HG03095 (cell line): ENCODE measurements around the gene CDYL2.
"Not testable (repeated sequence)": the region's sequence is repeated elsewhere in the genome, so short reads cannot be mapped to it uniquely, and the experiment has no call there.

Source experiments
- ATAC-seq: cut with Tn5 transposase; IDR thresholded peaks from one replicate; pipeline ENCODE4 v1.9.1; 2021; ENCODE audit warnings: moderate library complexity; ENCODE audit not compliant: unreplicated experiment

Gene CDYL2

DNA sequence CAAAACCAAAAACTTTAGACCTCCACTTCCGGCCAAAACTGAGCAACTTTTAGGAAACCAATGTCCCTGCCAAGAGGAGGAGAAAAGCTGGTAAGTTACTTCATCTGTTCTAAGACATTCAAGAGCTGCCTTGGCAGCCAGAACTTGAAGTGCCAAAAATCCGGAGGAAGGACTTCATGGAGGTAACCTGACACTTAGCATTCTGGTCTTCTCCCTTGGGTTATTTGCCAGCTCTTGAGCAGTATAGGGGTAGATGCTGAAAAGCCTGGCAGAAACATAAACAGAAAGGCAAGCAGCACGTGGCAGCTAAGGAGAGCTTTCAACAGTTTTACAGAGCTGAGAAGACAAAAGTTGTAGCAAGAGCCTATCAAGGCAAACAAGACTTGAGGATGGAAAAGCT lies 53.2 kb downstream of the CDYL2 start:
- ATAC-seq = no peak

DNA sequence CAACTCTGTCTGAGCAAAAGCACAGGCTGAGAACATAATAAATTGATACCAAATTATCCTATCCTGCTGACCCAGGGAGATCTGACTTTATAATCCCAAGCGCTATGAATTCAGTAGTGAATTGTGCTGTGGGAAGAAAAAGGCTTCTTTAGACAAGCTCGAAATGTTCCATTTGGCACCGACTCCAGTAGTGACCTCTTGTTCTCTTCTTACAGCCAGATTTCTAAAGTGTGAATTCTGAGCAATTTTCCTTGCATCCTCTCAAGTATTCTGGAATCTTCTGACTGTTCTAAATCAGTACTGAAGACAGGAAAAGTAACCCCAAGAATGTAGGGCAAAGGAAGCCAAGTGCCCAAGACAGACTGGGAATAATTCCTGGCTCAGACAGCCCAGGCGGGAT lies 58.2 kb downstream of the CDYL2 start:
- ATAC-seq = no peak

GRCh38 chr16:80744856-80745255 lies 59.5 kb downstream of the CDYL2 start:
- no peak for ATAC-seq

GRCh38 chr16:80743772-80744171 lies 60.6 kb downstream of the CDYL2 start:
- no peak for ATAC-seq

DNA sequence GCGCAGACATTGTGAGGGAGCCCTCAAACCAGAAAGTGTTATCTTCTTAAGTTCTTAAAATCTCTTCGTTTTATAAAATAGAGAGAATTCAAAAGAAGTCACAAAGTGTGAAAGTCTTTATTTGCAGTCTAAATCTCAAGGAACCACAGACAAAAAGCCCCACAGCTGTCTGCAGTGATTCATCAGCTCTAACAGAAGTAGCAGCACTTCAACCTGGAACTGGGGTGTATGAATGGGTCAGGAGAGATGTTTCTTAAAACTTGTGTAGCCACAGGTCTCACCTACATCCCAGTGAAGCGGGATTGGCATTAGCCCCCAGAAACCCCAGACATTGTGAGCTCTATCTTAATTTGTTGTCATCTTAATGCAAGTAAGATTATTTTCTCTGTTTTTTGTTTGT lies 61.1 kb downstream of the CDYL2 start:
- no peak for ATAC-seq

DNA sequence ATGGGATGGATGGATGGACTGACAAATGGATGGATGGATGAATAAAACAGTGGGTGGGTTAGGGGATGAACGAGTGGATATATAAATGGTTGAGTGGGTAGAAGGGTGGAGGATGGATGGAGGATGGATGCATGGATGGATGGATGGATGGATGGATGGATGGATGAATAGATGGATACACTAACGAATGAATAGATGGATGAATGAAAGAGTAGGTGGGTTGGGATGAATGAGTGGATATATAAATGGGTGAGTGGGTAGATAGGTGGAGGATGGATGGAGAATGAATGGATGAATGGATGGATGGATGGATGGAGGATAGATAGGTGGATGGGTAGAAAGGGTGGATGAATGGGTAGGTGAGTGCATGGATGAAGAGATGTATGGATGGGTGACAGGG lies 62.1 kb downstream of the CDYL2 start:
- ATAC-seq = no peak

GRCh38 chr16:80741724-80742123 lies 62.7 kb downstream of the CDYL2 start:
- ATAC-seq = no peak

DNA sequence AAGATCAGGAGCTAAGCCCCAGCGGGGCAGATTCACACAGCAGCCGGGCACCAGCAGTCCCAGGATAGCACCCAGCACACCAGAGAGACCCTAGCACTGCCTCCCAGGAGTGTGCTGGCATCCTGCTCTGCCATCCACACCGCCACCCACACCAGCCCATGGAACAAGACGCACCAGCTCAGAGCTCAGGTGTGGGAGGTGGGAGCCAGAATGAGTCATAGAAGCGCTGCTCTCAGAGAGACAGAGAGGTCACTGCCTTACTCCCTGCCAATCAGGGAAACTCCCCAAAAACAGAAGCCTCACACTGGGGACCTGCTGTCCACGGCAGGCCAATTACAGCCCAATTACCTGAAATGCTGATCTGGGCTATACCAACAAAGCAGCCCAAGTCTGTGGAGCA lies 64.9 kb downstream of the CDYL2 start:
- ATAC-seq = no peak

GRCh38 chr16:80738521-80738920 lies 65.9 kb downstream of the CDYL2 start:
- no peak for ATAC-seq

DNA sequence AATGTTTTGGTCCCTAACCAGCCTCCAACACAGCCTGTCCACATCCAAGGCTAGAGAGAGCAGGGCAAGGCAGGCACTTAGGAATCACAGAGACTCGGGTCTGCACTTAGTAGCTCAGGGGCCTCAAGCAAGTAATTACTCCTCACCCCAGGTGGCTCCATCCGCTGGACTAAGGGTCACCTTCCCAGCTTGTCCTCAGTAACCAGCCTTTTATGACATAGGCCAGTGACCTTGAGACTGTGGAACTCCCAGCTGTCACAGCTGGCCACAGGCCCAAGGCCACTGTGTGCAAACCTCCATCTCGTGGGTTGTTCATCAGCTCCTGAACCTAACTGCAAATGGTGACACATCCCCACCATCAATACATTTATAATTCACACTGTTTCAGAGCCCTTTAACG lies 68.6 kb downstream of the CDYL2 start:
- ATAC-seq = no peak

DNA sequence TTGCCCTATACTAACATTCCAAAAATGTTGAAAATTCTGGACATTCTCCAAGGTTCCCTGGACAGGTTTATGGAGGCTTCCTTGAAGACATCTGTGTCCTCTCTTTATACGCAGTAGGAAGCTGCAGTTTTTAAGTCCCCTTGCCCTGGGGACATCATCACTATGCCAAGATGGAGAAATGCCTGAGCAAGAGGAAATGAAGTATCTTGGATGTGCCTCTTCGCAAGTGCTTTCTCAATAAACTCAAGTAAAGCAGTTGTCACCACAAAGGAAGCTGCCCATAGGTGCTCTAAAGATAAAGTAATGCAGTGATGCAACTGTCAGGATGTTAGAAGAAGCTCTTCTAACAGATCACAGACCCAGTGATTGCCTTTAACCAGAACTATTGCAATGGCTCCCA lies 71.0 kb downstream of the CDYL2 start:
- no peak for ATAC-seq

DNA sequence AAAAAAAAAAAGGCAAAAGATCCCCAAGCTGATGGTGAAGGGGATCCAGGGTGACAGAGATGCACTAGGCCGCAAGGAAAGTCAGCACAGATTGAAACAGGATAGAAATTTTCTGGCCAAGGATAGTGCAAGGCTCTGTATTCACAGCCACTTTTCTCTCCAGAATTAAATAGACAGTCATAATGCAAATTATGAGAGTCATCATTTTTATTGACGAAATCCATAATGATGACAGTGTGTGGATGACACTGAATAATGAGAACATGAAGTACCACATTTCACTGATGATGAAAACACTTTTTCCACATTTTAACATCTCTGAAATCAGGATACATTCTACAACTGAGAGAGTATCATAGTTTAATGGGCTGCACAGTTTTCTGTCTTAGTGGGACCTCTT lies 72.5 kb downstream of the CDYL2 start:
- no peak for ATAC-seq

DNA sequence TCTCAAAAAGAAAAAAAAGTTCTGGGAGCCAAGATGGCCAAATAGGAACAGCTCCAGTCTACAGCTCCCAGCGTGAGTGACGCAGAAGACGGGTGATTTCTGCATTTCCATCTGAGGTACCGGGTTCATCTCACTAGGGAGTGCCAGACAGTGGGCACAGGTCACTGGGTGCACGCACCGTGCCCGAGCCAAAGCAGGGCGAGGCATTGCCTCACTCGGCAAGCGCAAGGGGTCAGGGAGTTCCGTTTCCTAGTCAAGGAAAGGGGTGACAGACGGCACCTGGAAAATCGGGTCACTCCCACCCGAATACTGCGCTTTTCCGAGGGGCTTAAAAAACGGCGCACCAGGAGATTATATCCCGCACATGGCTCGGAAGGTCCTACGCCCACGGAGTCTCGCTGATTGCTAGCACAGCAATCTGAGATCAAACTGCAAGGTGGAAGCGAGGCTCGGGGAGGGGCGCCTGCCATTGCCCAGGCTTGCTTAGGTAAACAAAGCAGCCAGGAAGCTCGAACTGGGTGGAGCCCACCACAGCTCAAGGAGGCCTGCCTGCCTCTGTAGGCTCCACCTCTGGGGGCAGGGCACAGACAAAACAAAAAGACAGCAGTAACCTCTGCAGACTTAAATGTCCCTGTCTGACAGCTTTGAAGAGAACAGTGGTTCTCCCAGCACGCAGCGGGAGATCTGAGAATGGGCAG lies 77.2 kb downstream of the CDYL2 start:
- ATAC-seq = not testable (repeated sequence)

DNA sequence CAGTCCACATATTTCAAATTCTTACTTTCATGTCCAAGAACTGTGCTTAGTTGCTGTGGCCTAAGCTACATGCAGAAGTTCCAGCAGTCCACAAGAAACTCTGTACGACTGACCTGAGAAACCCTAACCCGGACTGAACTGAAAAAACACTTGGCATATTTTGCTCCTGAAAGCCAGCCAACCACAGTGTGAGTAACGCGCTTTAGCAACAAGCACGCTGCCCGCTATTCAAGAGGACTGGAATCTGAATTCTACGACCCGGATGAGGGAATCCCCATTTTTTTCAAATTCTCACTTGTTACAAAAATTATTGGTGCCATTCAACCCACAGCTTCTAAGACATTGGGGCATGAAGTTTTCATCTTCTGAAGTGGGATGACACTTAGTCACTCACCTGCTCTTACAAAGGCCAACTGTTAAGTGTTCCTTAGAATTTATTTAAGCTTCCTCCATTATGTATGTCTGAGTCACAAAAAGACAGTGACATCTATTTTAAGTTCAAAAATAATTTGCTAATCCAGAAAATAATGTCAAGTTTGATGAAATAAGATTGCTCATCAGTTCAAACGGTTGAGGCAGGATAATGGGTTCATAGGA lies 78.7 kb downstream of the CDYL2 start:
- no peak for ATAC-seq

GRCh38 chr16:80723981-80724380 lies 80.4 kb downstream of the CDYL2 start:
- ATAC-seq = no peak

GRCh38 chr16:80723091-80723490 lies 81.3 kb downstream of the CDYL2 start:
- no peak for ATAC-seq

- no peak for ATAC-seq
Measured at GRCh38 chr16:80720804-80721371, 83.5 kb downstream of the CDYL2 start.

DNA sequence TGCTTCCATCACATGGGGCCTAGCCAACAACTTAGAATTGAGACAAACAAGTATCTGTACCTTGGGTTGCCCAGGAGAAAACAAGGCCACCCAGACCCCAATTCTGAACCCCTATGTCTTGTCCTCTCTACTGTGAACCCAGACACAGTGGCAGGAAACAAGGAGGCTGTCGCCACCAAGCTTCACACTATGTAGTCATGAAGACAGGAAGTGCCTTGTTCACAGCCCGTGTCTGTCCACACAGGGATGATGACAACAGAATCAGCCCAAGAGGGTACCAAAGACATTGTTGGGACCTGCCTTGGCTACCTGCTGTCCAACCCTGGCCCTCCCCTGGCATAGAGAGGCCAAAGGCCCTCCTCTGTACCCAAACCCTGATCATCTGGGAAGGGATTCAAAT lies 84.8 kb downstream of the CDYL2 start:
- ATAC-seq = no peak

GRCh38 chr16:80718480-80719220 lies 85.7 kb downstream of the CDYL2 start:
- no peak for ATAC-seq

DNA sequence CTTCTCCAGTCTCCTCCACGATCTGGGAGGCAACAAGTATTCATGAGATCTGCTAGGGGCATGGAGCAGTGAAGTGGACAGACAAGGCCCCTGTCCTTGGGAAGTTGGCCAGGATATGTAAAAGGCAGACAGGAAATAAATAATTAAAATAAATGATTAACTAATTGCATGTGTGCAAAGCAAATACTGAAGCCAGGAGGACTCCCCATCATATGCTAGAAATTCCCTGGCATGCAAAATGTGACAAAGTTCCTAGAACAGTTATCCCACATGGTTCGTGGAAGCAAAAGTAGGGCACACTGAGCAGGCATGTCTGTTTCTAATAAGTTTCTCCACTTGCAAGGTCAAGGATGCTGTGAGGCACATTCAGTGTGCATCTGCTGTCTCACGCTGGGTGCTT lies 86.8 kb downstream of the CDYL2 start:
- no peak for ATAC-seq

- no peak for ATAC-seq
Measured at GRCh38 chr16:80716564-80717139, 87.7 kb downstream of the CDYL2 start.

DNA sequence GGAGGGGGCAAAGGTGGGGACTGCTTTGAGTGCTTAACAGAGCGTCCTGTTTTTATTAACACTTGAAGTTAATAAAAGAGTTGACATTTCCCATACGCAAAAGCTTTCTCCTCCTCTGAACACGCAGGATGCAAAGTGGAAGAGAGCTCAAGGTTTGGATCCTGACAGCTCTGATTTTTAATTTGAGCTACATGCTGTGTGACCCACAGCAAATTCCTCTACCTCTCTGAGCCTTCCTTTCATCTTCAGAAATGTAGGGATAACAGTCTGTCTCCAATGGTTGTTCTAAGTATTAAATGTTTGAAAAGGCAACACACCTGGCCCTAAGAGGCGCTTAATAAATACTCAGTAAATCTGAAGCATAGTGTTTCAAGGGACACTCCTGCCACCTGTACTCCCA lies 93.0 kb downstream of the CDYL2 start:
- ATAC-seq = no peak
